Aorta (tissue), 5 donors: ENCODE results near the gene ACTRT3. TPM values are rescaled to one million over a fixed set of nuclear protein-coding genes. Genes with fewer than 3 reads are reported as not detected.

Source experiments
- ATAC-seq: fragments of 200-7000 bp; cut with Tn5 transposase; one replicate; pipeline ENCODE4 v1.9.1; 2022; ENCODE audit warnings: moderate library complexity; ENCODE audit not compliant: low FRiP score
- DNase-seq, 2 donors: peaks; one replicate each; pipeline ENCODE4 v3.0.0-alpha.2; 2020
- H3K27ac ChIP-seq, 2 donors: one replicate each; pipeline ENCODE4 v1.5.1; 2013; ENCODE audit warnings: low read length in 2 of 2, mild to moderate bottlenecking in 2 of 2, moderate library complexity in 2 of 2, control low read depth in 1 of 2, inconsistent platforms in 1 of 2, low read depth in 1 of 2
- H3K27me3 ChIP-seq, 2 donors: one replicate each; pipeline ENCODE4 v1.6.1; 2013; ENCODE audit warnings: control low read depth in 1 of 2, low read length in 1 of 2, mild to moderate bottlenecking in 1 of 2, moderate library complexity in 1 of 2; ENCODE audit not compliant: insufficient read depth in 2 of 2, control insufficient read depth in 1 of 2
- H3K36me3 ChIP-seq, 2 donors: one replicate each; pipeline ENCODE4 v1.6.1; 2013; ENCODE audit warnings: control low read depth in 1 of 2, low read length in 1 of 2, mild to moderate bottlenecking in 1 of 2; ENCODE audit not compliant: insufficient read depth in 2 of 2, control insufficient read depth in 1 of 2
- H3K4me1 ChIP-seq, 2 donors: one replicate each; pipeline ENCODE4 v1.6.1; 2013; ENCODE audit warnings: low read length in 2 of 2, control low read depth in 1 of 2, mild to moderate bottlenecking in 1 of 2, moderate library complexity in 1 of 2; ENCODE audit not compliant: insufficient read depth in 2 of 2, control insufficient read depth in 1 of 2
- H3K4me3 ChIP-seq, 2 donors: one replicate each; pipeline ENCODE4 v1.5.1; 2013; ENCODE audit warnings: low read length in 2 of 2, control low read depth in 1 of 2, mild to moderate bottlenecking in 1 of 2
- H3K9me3 ChIP-seq: one replicate; pipeline ENCODE4 v1.6.1; 2013; ENCODE audit warnings: mild to moderate bottlenecking, low read length; ENCODE audit not compliant: control insufficient read depth
- WGBS, 2 donors: extraction: QIAGEN DNeasy Blood & Tissue Kit; methylation state at CpG; one replicate each; pipeline ENCODE4 v1.1.7; 2013; 5-methylcytosine and 5-hydroxymethylcytosine counted together
- intact Hi-C, 2 donors: fragments of 100-400 bp; cut with DNase I; formaldehyde crosslinking; loops; one replicate each; pipeline versions ENCODE4 v1.14.2 to v1.15.0; 2022
- polyA plus RNA-seq, 2 donors: library from polyadenylated mRNA; stranded (reverse); fragments of 200-250 nt; gene quantifications; one replicate each; pipeline ENCODE4 v1.2.3, GENCODE V29; 2013
- total RNA-seq, 2 donors: library from RNA; stranded (reverse); fragmentation: NEBNext Ultra II Directional; extraction: Animal tissue kit (Norgen Biotek cat#: 25700); gene quantifications; one replicate each; pipeline ENCODE4 v1.2.1, GENCODE V29; 2021
- donor health status: healthy with polysubstance abuse.
- donor health status: Bipolar disorder and iron deficiency.
- donor health status: DM: no; HTN: no; CAD: no.
- donor health status: DM: no; HTN: no; CAD: no.
- donor health status: DM: yes; HTN: yes; CAD: no.

The ACTRT3 gene
- total and polyA plus RNA-seq, 4 donors: 1.3 to 3.9 (median 1.8) TPM

DNA sequence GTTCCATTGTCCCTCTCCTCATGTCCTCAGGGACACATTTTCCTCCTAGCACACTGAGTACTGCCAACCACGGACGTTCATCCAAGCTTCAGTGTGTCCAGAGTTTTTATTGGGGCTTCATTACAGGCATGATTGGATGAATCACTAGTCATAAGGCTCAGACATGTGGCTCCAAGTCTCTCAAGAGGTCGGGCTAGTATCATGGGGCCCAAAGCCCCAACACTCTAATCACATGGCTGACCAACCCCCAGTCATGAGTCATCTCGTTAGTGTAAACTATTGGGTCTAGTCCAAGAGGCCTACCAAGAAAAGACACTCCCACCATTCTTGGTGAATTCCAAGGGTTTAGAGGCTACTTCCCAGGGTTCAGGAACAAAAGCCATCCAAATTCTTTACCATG lies 8.9 kb downstream of the ACTRT3 start:
- no peaks in the 10 kb centered on the region for H3K27me3 ChIP-seq
- no peaks in the 10 kb centered on the region for H3K9me3 ChIP-seq
- DNase-seq: no peak
- WGBS, 2 donors: 85 to 87% methylated on average over 4 of the region's 4 CpGs
- no peak overlapping the region for H3K4me3 ChIP-seq
- no peak overlapping the region for H3K27ac ChIP-seq
- ATAC-seq: no peak
- H3K36me3 ChIP-seq: no peaks in the 10 kb centered on the region
- intact Hi-C loops: loop anchor here (5.0 to 10.0 kb wide), 5 partner anchors 204 to 1666 kb away; partner anchors contain the start of genes SEC62 (in 2 of the 2) and GOLIM4 (in 1 of the 2)
- H3K4me1 ChIP-seq: no peaks in the 10 kb centered on the region

DNA sequence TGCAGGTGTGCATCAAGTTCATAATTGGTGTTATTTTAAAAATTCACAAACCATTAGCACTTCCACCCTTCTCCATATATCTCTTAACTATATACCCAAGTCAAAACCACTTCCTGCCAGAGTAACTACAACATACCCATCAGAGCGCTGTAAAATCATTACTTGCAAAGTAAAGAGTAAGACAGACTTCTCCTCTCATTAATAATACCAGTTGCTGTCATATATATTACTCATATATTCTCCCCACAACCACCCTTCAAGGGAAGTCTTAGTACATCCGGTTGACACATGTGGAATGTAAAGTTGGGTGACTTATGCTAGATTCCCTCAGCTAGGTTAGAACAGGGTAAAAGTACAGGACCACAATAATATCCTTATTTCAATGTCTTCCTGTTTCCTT lies 10.1 kb downstream of the ACTRT3 start:
- ATAC-seq (no peak), DNase-seq (no peak)
- intact Hi-C loops: no loop called here
- Histone ChIP-seq H3K9me3 (no peaks in the 10 kb centered on the region), H3K27ac (no peak overlapping the region), H3K36me3 (no peaks in the 10 kb centered on the region), H3K27me3 (no peaks in the 10 kb centered on the region), H3K4me1 (no peaks in the 10 kb centered on the region), H3K4me3 (no peak overlapping the region)
- 86% methylated on average over 2 of the region's 2 CpGs for WGBS, 2 donors

DNA sequence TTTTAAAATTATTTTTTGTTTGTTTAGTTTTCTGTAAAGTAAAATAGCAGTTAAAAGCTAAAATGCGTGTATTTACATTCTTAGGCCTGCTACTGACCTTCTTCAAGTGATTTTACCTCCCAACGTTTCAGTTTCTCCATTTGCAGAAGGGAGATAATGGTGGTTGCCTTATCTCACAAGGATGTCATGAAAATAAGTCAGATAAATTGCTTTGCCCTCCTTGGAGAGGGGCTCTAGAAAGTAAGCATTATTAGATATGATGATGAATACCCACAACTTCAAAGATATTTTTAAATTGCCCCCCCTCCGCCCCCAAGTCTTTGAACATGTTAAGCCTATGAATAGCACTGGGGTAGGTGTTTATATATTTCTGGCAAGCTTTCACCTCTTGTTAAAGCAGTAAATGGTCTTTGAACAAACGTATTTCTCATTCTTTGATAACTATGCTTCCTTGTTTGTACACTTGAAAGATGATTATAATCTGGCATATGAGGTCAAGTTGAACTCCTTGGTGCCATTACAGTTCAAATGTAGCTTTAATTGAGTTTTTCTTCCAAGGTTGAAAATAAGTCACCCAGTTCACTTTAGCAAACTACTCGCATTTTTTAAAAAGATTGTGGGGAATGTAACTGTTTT lies 10.9 kb downstream of the ACTRT3 start:
- H3K9me3 ChIP-seq: no peaks in the 10 kb centered on the region
- H3K4me1 ChIP-seq: no peaks in the 10 kb centered on the region
- no peaks in the 10 kb centered on the region for H3K27me3 ChIP-seq
- no peak overlapping the region for H3K27ac ChIP-seq
- no peaks in the 10 kb centered on the region for H3K36me3 ChIP-seq
- intact Hi-C loops: no loop called here
- 66 to 67% methylated on average over 5 of the region's 5 CpGs for WGBS, 2 donors
- ATAC-seq (no peak), DNase-seq (no peak)
- no peak overlapping the region for H3K4me3 ChIP-seq

DNA sequence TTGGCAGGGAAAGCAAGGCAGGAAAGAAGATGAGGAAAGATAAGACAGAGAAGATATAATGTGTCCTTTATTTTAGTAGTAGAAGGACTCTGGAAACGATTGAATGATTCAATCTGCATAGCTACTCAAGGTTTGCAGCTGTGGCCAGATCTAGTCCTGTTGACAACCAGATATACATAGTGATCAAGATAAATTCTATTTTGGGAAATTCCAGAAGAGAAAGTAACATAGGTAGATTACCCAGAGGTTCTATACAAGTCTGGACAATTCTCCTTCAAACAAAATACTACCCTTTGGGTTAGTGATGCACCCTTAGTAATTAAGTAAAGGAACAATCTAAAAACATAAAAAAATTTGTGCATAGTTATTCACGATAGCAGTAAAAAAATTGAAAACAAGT lies 13.9 kb downstream of the ACTRT3 start:
- Histone ChIP-seq H3K27ac (no peak overlapping the region), H3K4me3 (no peak overlapping the region), H3K36me3 (no peaks in the 10 kb centered on the region), H3K4me1 (no peaks in the 10 kb centered on the region), H3K9me3 (no peaks in the 10 kb centered on the region), H3K27me3 (no peaks in the 10 kb centered on the region)
- 71 to 79% methylated on average over 2 of the region's 2 CpGs for WGBS, 2 donors
- intact Hi-C loops: no loop called here
- DNase-seq (no peak), ATAC-seq (no peak)

- intact Hi-C loops: no loop called here
These were observed 14.7 kb downstream of the ACTRT3 start for GRCh38 chr3:169754711-169755110.

DNA sequence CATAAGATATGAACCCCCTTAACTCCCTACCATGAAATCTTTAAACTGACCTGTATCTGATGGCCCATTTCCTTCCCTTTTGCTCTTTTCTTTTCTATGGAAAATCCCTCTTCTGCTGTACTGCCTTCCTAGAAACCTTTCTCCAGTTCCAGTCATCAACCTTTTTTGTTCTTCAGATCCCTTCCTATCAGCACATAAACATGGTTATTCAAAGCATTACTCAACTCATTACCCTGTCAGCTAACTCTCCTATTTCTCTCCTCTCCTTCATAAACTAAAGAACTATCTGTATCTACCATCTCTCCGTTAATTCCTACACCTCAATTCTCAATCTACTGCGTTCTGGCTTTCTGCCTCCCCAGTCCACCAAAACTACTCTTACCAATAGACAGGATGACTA lies 17.5 kb downstream of the ACTRT3 start:
- intact Hi-C loops: no loop called here
- Histone ChIP-seq H3K9me3 (no peaks in the 10 kb centered on the region), H3K36me3 (no peaks in the 10 kb centered on the region), H3K27me3 (no peaks in the 10 kb centered on the region), H3K4me1 (no peaks in the 10 kb centered on the region), H3K4me3 (no peak overlapping the region), H3K27ac (no peak overlapping the region)
- DNase-seq (no peak), ATAC-seq (no peak)
- 90 to 91% methylated on average over 2 of the region's 2 CpGs for WGBS, 2 donors

More at GRCh38 chr3:169754711-169755110, 14.7 kb downstream of the ACTRT3 start:
- no peak for ATAC-seq
- no peaks in the 10 kb centered on the region for H3K36me3 ChIP-seq
- H3K27ac ChIP-seq: no peak overlapping the region
- no peaks in the 10 kb centered on the region for H3K4me1 ChIP-seq
- no peak for DNase-seq
- WGBS, 2 donors: 89 to 97% methylated on average over 3 of the region's 3 CpGs
- H3K27me3 ChIP-seq: no peaks in the 10 kb centered on the region
- no peaks in the 10 kb centered on the region for H3K9me3 ChIP-seq
- H3K4me3 ChIP-seq: no peak overlapping the region

GRCh38 chr3:169750665-169751064 lies 18.7 kb downstream of the ACTRT3 start:
- no peaks in the 10 kb centered on the region for H3K36me3 ChIP-seq
- no peaks in the 10 kb centered on the region for H3K27me3 ChIP-seq
- H3K27ac ChIP-seq: no peak overlapping the region
- H3K4me3 ChIP-seq: no peak overlapping the region
- H3K4me1 ChIP-seq: no peaks in the 10 kb centered on the region
- no peaks in the 10 kb centered on the region for H3K9me3 ChIP-seq
- DNase-seq (no peak), ATAC-seq (no peak)
- 37 to 47% methylated on average over 2 of the region's 2 CpGs for WGBS, 2 donors
- intact Hi-C loops: no loop called here

- no peaks in the 10 kb centered on the region for H3K27me3 ChIP-seq
- intact Hi-C loops: loop anchor here (10.0 kb wide), 2 partner anchors 704 to 884 kb away; no protein-coding TSS in a partner anchor
- H3K4me3 ChIP-seq: no peak overlapping the region
- DNase-seq (no peak), ATAC-seq (no peak)
- 84 to 90% methylated on average over 3 of the region's 3 CpGs for WGBS, 2 donors
- H3K36me3 ChIP-seq: no peaks in the 10 kb centered on the region
- H3K27ac ChIP-seq: no peak overlapping the region
- H3K9me3 ChIP-seq: no peaks in the 10 kb centered on the region
- no peaks in the 10 kb centered on the region for H3K4me1 ChIP-seq
These were observed 20.7 kb downstream of the ACTRT3 start for GRCh38 chr3:169748670-169749069.

- no peaks in the 10 kb centered on the region for H3K9me3 ChIP-seq
- no peak for DNase-seq
- no peak for ATAC-seq
- no peak overlapping the region for H3K27ac ChIP-seq
- no peaks in the 10 kb centered on the region for H3K27me3 ChIP-seq
- intact Hi-C loops: loop anchor here (10.0 kb wide), 2 partner anchors 702 to 882 kb away; no protein-coding TSS in a partner anchor
- H3K4me1 ChIP-seq: no peaks in the 10 kb centered on the region
- WGBS, 2 donors: 69 to 71% methylated on average over 6 of the region's 6 CpGs
- no peaks in the 10 kb centered on the region for H3K36me3 ChIP-seq
- no peak overlapping the region for H3K4me3 ChIP-seq
These were observed 22.4 kb downstream of the ACTRT3 start for GRCh38 chr3:169746924-169747323.
